HG02852 (cell line): ENCODE measurements around the gene SHISAL2A.
A peak's percentile ranks its signal among the peaks of the same experiment; 100 is the strongest.

Experiments
- ATAC-seq: cut with Tn5 transposase; IDR thresholded peaks from one replicate; pipeline ENCODE4 v1.9.1; 2021; ENCODE audit warnings: mild to moderate bottlenecking, moderate library complexity; ENCODE audit not compliant: unreplicated experiment

The SHISAL2A gene

GRCh38 chr1:52615489-52616042 is 17.4 kb upstream of the SHISAL2A start:
- ATAC-seq: no peak

- ATAC-seq: no peak
Measured at GRCh38 chr1:52621950-52622349, 11.0 kb upstream of the SHISAL2A start.

- ATAC-seq: no peak
Measured at GRCh38 chr1:52623812-52624211, 9.2 kb upstream of the SHISAL2A start.

GRCh38 chr1:52627028-52627427 is 5.9 kb upstream of the SHISAL2A start:
- ATAC-seq: no peak

GRCh38 chr1:52628614-52629324 is 4.2 kb upstream of the SHISAL2A start:
- no peak for ATAC-seq

GRCh38 chr1:52629325-52629643 is 3.7 kb upstream of the SHISAL2A start:
- ATAC-seq: no peak

- no peak for ATAC-seq
Measured at GRCh38 chr1:52629667-52630066, 3.3 kb upstream of the SHISAL2A start.

- no peak for ATAC-seq
Measured at GRCh38 chr1:52631759-52632331, 1.1 kb upstream of the SHISAL2A start.

- no peak for ATAC-seq
Measured at GRCh38 chr1:52633291-52633754, 355 bp downstream of the SHISAL2A start.

- ATAC-seq: no peak
Measured at GRCh38 chr1:52634111-52634510, 1.1 kb downstream of the SHISAL2A start.

- no peak for ATAC-seq
Measured at GRCh38 chr1:52635321-52636089, 2.5 kb downstream of the SHISAL2A start.

GRCh38 chr1:52636721-52637695 is 4.0 kb downstream of the SHISAL2A start:
- peak; percentile 76 for ATAC-seq

- no peak for ATAC-seq
Measured at GRCh38 chr1:52637946-52638345, 5.0 kb downstream of the SHISAL2A start.

GRCh38 chr1:52640697-52641096 is 7.7 kb downstream of the SHISAL2A start:
- ATAC-seq: no peak

GRCh38 chr1:52641307-52641706 is 8.3 kb downstream of the SHISAL2A start:
- ATAC-seq: no peak

- ATAC-seq: no peak
Measured at GRCh38 chr1:52645261-52645660, 12.3 kb downstream of the SHISAL2A start.

GRCh38 chr1:52651904-52652303 is 18.9 kb downstream of the SHISAL2A start:
- ATAC-seq: no peak

- ATAC-seq: no peak
Measured at GRCh38 chr1:52653207-52653849, 20.4 kb downstream of the SHISAL2A start.

GRCh38 chr1:52654063-52654462 is 21.1 kb downstream of the SHISAL2A start:
- no peak for ATAC-seq

GRCh38 chr1:52657702-52658101 is 24.7 kb downstream of the SHISAL2A start:
- ATAC-seq: no peak
